HG02678 (cell line): ENCODE measurements around the gene LHPP.

Experiments used
- ATAC-seq: cut with Tn5 transposase; IDR thresholded peaks from one replicate; pipeline ENCODE4 v1.9.1; 2021; ENCODE audit warnings: mild to moderate bottlenecking, moderate library complexity; ENCODE audit not compliant: unreplicated experiment

Gene LHPP

DNA sequence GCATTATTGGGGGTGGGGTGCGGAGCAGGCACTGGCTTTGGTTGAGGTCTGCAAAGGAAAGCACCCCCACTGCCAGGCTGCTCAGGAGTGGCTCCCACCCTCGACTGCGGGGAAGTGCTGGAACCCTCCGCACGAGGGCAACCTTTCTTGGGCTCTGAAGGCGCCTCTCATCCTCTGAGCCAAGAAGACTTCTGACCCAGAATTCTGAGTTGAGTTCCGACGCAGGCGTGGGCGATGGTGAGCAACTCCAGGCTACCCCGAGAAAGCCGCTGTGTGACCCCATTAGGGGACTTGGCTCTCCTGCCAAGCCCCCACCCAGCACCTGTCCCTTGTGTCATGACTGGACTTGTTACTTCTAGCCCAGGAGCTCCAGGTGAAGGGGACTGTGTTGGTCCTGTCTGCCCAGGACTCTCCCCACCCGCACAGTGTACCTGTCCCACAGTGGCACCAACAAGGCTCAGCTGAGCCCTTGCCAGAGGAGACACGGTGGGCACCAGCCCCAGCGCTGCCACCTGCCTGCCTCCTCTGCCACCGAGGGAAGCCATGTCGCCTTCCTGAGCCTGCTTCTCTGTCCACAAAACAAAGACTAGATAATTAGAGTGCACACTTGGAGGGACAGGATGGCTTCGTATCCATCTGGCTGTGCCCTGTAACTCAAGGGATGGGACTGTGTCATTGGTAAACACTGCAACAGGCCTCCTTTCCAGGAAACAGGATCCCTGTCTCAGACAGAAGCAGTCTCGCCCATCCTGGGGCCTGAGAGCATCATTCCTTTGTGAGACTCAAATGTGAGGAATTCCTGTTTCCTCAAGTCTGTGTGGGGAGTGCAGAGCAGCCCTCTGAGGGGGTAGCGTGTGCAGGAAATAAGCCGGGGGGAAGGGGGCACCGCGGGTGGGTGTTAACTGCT is 128.8 kb downstream of the LHPP start:
- no peak for ATAC-seq

DNA sequence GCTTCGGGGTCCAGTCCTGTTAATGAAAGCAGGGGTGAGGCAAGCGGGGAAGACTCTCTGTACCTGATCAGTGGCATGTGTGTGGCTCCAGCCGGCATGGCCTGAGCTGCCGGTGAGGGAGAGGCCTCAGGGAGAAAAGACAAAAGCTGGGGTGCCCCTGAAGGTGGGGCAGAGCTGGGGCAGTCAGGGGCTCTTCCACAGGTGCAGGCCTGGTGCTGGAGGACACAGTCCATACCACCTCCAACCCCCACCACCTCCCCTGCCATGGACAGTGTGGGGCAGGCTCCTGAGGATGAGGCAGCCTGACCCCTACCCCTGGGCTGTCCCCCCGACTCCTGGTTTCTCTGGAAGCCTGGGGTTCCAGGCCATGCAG is 129.5 kb downstream of the LHPP start:
- no peak for ATAC-seq

DNA sequence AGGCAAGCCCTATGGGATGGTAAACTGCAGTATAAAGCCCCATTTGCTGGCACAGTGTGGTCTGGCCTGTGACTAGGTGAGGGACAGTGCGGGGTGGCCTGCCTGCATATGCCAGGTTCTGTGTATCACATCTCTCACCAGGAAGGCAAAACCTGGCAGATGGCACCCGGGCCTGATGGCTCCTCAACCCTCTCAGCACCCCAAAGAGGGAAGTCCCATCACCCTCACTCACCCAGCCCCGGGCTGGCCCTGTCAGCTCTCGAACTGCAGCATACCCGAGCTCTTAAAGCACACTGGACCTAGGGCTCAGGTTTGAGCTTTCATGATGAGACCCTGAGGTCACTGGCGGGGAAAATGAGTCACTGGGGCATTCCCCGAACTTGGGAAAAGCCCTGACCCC is 130.5 kb downstream of the LHPP start:
- ATAC-seq: no peak

GRCh38 chr10:124592736-124593430 is 131.3 kb downstream of the LHPP start:
- ATAC-seq: no peak

DNA sequence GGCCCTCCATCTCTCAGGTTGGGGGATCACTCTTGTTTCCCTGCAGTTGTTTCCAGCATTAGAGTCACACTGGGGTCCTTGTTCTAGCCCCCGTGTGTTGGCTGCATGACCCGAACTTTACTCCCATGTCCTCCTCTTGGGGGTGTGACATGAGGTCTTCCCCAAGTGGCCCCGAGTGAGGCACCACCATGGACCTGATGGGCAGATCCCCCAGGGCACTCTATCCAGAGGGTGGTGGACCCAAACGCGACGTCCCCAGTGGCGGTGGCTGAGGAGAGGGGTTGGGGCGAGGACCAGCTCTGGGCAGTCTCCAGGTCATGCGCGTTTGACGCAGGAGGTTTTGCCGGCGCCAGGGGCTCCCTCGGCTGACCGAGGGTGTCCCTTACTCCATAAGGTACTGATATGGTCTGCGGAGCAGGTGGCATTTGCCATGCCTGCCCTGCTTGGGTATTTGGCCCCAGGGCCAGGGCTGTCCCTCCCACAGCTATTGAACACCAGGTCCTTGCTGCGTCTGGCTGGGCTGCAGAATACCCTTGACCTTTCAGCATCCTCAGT is 131.9 kb downstream of the LHPP start:
- ATAC-seq: no peak

GRCh38 chr10:124594240-124594639 is 132.6 kb downstream of the LHPP start:
- no peak for ATAC-seq

DNA sequence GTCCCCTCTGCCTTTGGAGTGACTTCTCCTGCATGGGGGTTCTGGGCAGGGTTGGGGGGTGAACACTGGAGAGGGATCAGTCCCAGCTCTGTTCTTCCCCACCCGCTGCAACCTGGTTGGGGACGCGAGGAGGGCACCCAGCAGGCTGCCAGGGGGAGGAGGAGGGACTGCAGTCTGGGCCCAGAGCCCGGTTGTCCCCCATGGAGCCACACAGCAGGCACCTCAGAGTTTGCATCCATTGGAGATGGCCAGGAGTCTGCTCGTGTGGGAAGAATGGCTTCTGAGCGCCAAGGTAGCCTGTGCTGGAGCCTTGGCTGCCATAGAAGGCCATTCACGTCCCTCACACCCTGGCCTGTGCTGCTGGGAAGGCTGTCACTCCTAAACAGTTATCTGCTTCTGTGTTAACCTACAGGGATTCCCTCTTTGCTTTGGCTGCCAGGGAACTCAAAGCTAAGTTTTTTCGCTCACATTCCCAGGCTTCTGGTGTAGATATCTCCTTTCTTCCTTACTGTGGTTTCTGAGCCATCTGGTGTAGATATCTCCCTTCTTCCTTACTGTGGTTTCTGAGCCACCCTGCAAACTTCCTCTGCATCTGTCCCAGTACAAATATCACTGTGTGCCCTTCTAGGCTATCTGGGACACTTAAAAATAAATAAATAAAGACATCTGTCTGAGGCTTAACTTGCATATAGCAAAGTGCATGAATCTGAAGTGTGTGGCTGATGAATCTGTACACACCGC is 133.7 kb downstream of the LHPP start:
- ATAC-seq: no peak

DNA sequence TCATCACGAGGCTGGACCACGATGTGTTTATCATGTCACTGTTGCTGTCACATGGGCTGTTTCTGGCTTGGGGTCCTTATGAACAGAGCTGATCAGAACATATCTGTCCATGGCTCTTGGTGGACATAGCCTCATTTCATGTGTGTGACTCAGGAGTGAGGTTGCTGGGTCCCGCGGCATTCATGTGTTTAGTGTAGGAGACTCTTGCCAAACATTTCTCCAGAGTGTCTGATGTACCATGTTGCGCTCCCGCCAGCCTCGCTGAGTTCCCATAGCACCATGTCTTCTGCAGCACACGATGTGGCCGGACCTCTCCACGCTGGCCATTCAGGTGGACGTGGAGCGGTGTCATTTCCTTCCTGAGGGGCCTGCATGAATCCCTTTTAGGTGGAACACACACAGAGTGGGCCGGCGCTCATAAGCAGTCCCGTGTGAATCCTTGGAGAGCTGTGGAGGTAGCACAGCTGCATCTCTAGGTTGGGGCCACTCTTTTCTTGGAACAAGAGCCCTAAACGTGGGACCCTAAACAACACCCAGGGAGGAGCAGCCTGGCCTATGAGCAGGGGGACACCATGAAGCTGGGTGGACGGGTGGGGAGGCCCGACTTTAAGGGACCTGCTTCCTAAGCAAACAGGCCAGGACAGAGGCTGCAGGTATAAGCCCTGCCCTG is 134.6 kb downstream of the LHPP start:
- no peak for ATAC-seq

- ATAC-seq: no peak
These were observed 135.6 kb downstream of the LHPP start for GRCh38 chr10:124596962-124597845.

- ATAC-seq: no peak
These were observed 136.2 kb downstream of the LHPP start for GRCh38 chr10:124597846-124598165.

- ATAC-seq: no peak
These were observed 136.6 kb downstream of the LHPP start for GRCh38 chr10:124598196-124598595.

DNA sequence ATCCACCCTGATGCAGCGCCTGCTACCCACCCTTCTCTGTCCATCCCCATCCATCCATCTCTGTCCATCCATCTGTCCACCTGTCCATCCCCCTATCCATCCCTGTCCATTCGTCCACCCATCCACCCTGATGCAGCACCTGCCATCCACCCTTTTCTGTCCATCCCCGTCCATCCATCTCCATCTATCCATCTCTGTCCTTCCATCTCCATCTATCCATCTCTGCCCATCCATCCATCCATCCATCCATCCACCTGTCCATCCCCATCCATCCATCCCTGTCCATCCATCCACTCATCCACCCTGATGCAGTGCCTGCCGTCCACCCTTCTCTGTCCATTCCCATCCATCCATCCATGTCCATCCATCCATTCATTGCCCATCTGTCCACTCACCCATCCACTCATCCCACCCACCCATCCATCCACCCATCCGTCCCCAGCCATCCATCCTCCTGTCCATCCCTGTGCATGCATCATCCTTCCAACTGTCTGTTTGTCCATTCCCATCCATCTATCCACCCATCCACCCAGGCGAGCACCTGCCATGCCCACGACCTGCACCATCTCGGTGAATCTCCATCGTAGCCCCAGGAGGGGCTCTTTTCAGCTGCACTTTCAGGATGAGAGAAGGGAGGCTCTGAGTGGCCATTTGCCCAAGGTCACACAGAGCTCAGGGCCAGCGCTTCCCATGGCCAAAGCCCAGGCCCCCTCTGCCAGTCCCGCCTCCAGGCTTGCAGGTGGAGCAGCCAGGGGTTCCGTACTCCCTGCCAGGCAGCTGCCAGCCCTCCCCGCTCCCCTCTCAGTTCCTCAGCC is 137.4 kb downstream of the LHPP start:
- no peak for ATAC-seq

DNA sequence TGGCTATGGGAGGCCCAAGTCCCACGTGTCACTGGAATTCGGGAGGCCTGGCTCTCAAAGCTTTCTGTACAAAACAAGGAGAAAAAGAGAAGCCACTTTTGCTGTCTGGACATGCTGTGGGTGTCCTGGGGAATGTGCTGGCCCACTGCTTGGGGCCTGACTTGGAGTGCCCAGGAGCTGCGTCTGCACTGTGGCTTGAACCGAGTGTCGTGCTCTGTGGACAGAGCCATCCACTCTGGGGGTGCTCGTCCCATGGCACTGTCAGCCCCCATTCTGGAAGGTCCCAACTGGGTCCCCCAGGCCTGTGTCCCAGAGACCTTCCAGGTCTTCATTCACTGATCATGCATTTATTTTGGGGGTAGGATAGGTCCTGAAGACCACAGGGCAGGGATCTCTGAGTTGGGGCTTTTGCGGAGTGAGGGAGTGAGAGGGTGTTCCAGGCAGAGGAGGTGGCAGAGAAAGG is 138.0 kb downstream of the LHPP start:
- no peak for ATAC-seq

DNA sequence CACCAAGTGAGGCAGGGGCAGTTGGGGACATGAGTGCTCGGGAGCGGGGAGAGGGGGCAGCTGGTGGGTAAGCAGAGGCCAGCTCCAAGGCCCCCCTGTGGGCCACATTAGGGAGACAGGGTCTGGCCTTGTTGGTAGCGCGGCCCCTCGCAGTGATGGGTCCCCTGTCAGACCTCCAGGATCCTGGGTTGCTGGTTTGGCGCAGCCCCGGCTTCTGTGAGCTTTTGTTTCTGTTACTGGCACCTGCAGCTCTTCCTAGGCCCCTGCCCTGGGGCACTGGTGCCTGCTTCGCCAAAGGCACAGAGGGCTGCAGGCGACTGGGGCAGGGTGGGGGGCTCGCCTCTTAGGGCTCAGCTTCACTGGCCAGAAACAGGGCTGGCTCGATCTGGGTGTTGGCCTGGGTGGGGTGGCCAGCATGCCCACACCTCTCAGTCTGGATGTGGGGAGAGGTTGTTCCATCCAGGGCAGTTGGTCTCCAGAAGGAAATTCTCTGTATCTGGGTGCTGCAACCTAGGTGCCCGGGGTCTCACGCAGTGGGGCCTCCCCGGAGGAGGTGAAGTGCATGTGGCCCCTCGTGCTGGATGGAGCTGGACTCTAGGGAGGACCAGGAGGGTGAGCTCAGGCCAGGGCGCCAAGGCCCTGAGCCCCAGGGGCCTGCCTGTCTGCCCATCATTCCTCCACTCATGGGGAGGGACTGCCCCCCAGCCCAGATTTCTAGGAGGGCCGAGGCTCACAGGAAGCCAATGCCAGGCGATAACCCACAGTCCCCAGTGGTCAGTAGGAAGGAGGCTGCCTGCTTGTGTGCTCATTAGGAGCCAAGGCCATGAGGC is 138.6 kb downstream of the LHPP start:
- no peak for ATAC-seq

GRCh38 chr10:124601016-124601415 is 139.4 kb downstream of the LHPP start:
- no peak for ATAC-seq

GRCh38 chr10:124601431-124602120 is 140.0 kb downstream of the LHPP start:
- no peak for ATAC-seq

DNA sequence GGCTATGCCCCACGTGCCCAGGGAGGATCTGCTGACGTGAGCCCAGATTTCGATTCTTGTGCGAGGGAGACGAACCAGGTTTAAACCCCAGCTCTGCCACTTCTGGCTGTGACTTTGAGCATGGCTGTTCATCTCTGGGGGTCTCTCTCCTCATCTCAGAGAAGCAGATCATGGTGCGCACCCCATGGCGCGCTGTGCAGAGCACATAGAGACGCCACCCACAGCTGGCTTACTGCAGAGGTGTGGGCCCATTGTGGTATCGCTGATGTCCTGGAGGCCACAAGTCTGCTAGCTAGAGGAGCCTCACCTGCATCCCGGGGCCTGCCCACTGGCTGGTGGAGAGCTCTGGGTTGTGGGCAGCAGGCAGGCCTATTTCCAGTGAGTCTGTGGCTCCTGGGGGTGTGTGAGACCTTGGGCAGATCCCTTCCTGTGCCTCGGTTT is 140.5 kb downstream of the LHPP start:
- no peak for ATAC-seq
